ENCODE results near the gene DCLRE1B. TPM values are rescaled to one million over a fixed set of nuclear protein-coding genes. Genes with fewer than 3 reads are reported as not detected.

The DCLRE1B gene
- total RNA-seq, 2 experiments from 2014 or later = 19.1 to 19.3 TPM

DNA sequence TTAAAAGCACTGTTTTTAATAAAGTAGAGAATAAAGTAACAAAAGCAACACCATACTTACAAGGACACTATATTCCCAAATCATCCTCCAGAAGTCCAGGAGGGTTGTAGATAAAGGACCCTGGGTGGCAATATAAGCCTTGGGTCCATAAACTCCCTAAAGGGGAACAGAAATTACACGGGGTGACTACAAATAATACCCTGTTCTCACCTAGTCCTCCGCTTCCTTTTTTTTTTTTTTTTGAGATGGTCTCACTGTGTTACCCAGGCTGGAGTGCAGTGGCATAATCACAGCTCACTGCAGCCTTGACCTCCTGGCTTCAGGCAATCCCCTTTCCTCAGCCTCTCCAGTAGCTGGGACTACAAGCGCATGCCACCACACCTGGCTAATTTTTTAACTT lies 46.7 kb upstream of the DCLRE1B start:
- peaks cover 54% of the 10 kb centered on the region for H3K36me3 Mint-ChIP-seq (ENCODE audit: low read depth)
- TF ChIP-seq CTCF (IDR thresholded peaks at IDR 0.05) = no peak
- H3K27ac Mint-ChIP-seq = no peak overlapping the region
- intact Hi-C loops (cut with micrococcal nuclease) = no loop called here
- no peaks in the 10 kb centered on the region for H3K27me3 Mint-ChIP-seq
- no peak for ATAC-seq
- ChIA-PET POLR2A (interaction anchor here (0.9 to 1.2 kb wide), 2 partner anchors 10 to 12 kb away, joined by 3 to 4 read pairs; no protein-coding TSS in a partner anchor), CTCF (interaction anchor here (3.7 kb wide), 1 partner anchor 22 kb away, joined by 16 read pairs; no protein-coding TSS in a partner anchor)
- no peaks in the 10 kb centered on the region for H3K9me3 Mint-ChIP-seq
- H3K4me3 Mint-ChIP-seq = no peak overlapping the region
- peaks cover 43% of the 10 kb centered on the region for H3K4me1 Mint-ChIP-seq (ENCODE audit: low read depth)
- DNase-seq = no peak

DNA sequence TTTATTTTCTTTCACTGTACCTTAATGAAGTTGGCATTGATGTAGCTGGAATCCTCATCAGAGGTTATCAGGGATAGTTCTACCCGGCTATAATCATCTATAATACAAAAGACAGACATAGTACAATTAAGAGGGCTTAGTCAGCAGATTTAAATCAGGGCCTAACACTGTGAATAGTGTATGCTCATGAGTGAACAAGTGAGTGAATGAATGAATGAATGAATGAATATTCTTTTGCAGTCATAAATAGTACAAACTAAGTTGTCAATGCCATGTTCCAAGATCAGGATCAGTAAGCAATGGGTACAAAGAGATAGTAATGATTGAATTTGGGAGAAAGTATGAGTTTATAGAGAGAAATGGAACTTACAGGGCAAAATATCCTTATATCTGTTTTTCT lies 46.1 kb upstream of the DCLRE1B start:
- ChIA-PET POLR2A (interaction anchor here (0.9 to 1.4 kb wide), 2 partner anchors 10 to 12 kb away, joined by 4 to 5 read pairs; no protein-coding TSS in a partner anchor), CTCF (interaction anchor here (1.4 to 3.7 kb wide), 2 partner anchors 10 to 23 kb away, joined by 7 to 16 read pairs; no protein-coding TSS in a partner anchor)
- peaks cover 46% of the 10 kb centered on the region for H3K4me1 Mint-ChIP-seq (ENCODE audit: low read depth)
- no peak overlapping the region for H3K4me3 Mint-ChIP-seq
- intact Hi-C loops (cut with micrococcal nuclease) = no loop called here
- peaks cover 57% of the 10 kb centered on the region for H3K36me3 Mint-ChIP-seq (ENCODE audit: low read depth)
- H3K9me3 Mint-ChIP-seq = no peaks in the 10 kb centered on the region
- ATAC-seq (no peak), DNase-seq (no peak)
- no peak for TF ChIP-seq CTCF (IDR thresholded peaks at IDR 0.05)
- H3K27me3 Mint-ChIP-seq = no peaks in the 10 kb centered on the region
- H3K27ac Mint-ChIP-seq = no peak overlapping the region

DNA sequence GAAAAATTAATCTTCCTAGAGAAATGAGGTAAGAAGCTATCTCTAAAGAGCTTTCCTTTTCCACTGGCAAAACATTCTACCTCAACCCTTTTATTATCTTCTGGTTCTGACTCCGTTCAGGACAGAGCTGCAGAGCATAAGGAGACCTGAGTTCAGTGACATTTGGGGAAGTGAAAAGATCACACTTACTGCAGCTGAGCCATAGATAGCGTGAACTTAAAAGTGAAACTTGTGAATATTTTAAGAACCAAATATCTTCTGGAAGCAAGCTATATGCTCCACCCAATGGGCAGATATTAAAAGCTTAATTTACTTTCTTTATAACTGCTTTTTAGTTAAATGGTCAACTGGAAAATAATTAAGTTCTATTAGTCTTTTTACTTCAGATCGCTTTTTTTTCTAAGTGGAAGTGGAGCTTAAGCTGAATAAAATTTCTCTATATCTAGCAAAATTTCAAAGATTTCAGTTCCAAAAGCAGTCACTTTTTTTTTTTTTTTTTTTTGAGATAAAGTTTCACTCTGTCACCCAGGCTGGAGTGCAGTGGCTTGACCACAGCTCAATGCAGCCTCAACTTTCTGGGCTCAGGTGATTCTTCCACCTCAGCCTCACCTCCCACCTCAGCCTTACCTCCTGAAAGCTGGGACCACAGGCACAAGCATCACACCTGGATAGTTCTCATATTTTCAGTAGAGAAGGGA lies 45.5 kb upstream of the DCLRE1B start:
- peaks cover 42% of the 10 kb centered on the region for H3K4me1 Mint-ChIP-seq (ENCODE audit: low read depth)
- CTCF ChIA-PET = interaction anchor here (0.6 to 3.7 kb wide), 6 partner anchors 9 to 58 kb away, joined by 3 to 16 read pairs (median 4); no protein-coding TSS in a partner anchor
- ATAC-seq = peak; percentile 62
- DNase-seq = no peak
- no peak overlapping the region for H3K4me3 Mint-ChIP-seq
- H3K27ac Mint-ChIP-seq = peak overlapping the region; percentile 74
- no peaks in the 10 kb centered on the region for H3K9me3 Mint-ChIP-seq
- H3K27me3 Mint-ChIP-seq = no peaks in the 10 kb centered on the region
- H3K36me3 Mint-ChIP-seq (ENCODE audit: low read depth) = peaks cover 53% of the 10 kb centered on the region
- POLR2A ChIA-PET = interaction anchor here (0.8 to 1.4 kb wide), 4 partner anchors 9 to 41 kb away, joined by 3 to 5 read pairs (median 4); no protein-coding TSS in a partner anchor
- intact Hi-C loops (cut with micrococcal nuclease) = loop anchor here (5.0 kb wide), 1 partner anchor 93 kb away; no protein-coding TSS in a partner anchor
- no peak for TF ChIP-seq CTCF (IDR thresholded peaks at IDR 0.05)

GRCh38 chr1:113860891-113861290 lies 44.2 kb upstream of the DCLRE1B start:
- Mint-ChIP-seq H3K4me3 (no peak overlapping the region), H3K27ac (peak overlapping the region; percentile 74), H3K4me1 (ENCODE audit: low read depth) (peaks cover 49% of the 10 kb centered on the region), H3K36me3 (ENCODE audit: low read depth) (peaks cover 53% of the 10 kb centered on the region), H3K9me3 (no peaks in the 10 kb centered on the region), H3K27me3 (no peaks in the 10 kb centered on the region)
- ChIA-PET POLR2A (interaction anchor here (0.8 to 1.4 kb wide), 3 partner anchors 9 to 43 kb away, joined by 3 to 5 read pairs (median 3); no protein-coding TSS in a partner anchor), CTCF (interaction anchor here (1.1 to 3.7 kb wide), 2 partner anchors 9 to 25 kb away, joined by 6 to 16 read pairs; no protein-coding TSS in a partner anchor)
- intact Hi-C loops (cut with micrococcal nuclease) = loop anchor here (5.0 kb wide), 1 partner anchor 91 kb away; no protein-coding TSS in a partner anchor
- DNase-seq (no peak), ATAC-seq (no peak)
- TF ChIP-seq CTCF (IDR thresholded peaks at IDR 0.05) = no peak

Data from activated CD8-positive, alpha-beta T cell treated with anti-CD3 and anti-CD28 coated beads for 36 hours (primary cell).